DMS53 (cell line): ENCODE measurements around the gene P2RX2.

Experiments used
- DNase-seq: peaks from one replicate; lab custom pipeline; 2025; lab: John Stamatoyannopoulos, UW

The P2RX2 gene

DNA sequence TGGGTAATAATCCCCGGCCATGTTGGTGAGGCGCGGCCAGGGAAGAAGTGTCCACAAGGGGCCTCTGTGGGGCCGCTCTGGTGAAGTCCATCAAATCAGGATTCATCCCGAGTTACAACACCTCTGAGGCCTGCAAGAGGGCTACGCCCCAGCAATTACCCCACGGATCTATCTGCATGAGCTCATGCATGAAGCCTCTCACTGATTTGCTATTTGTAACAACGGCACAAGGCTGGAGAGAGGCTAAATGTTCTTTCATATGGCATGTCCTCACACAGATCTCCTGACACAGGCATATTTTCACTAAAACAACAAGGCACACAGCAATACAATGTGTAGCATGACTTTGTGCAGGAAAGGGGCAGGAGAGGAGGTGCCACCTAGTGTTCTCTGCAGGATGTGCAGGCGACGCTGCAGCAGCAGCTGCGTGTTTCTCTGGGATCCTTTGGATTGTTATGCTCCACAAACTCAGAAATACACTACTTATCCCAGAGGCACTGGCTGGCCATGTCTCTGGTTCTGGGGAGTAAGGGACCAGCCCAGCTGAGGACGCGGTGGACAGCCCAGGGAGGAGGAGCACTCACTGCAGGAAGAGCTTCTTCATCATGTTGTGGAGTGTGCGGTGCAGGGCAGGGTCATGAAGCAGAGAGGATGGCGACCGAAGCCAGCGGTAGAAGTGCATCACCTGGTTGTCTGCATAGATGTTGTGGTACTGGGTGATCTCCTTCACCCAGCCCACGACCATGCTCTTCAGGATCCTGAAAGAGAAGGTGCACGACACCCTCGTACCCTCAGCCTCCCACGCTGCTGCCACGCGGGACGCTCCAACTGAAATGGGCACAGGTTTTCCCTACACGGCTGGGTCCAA is 20.2 kb downstream of the P2RX2 start:
- peak; percentile 71 for DNase-seq

GRCh38 chr12:132639956-132640520 is 21.5 kb downstream of the P2RX2 start:
- no peak for DNase-seq

- no peak for DNase-seq
Measured at GRCh38 chr12:132640936-132641335, 22.4 kb downstream of the P2RX2 start.

DNA sequence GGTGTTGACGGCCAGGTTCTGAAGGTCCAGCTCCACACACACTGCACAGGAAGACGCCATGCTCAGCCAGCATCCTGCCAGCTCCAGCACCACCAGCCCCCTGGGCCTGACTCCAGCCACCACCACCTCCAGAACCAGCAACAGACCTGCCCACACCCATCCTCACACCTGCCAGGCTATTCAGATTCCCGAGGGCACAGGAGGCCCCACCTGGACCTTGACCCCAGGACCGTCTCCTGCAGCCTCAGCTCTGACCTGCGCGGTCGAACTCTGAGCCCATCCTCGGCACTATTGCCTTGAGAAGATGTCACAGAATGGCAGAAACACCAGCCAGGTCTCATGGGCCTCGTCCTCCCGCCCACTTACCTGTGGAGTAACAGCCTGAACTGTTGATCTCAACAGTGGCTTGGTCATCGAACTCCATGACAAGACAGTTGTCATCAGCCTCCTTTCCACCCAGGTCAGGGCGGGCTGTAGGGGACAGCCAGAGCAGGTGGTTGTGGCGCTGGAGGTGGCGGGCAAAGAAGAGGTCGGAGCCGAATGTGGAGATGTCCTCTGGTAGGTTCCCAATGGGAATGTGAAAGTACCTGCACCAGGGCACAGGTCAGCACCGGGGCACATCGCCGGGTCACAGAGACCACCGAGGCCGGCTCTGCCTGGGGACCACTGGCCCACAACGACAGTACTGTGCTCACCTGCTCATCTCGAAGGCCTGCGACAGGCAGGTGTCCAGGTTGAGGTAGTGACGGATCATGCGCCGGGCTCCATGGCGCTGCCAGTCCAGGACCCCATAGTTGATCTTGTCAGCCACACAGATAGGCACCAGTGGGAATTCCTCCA is 23.5 kb downstream of the P2RX2 start:
- DNase-seq, result no peak

DNA sequence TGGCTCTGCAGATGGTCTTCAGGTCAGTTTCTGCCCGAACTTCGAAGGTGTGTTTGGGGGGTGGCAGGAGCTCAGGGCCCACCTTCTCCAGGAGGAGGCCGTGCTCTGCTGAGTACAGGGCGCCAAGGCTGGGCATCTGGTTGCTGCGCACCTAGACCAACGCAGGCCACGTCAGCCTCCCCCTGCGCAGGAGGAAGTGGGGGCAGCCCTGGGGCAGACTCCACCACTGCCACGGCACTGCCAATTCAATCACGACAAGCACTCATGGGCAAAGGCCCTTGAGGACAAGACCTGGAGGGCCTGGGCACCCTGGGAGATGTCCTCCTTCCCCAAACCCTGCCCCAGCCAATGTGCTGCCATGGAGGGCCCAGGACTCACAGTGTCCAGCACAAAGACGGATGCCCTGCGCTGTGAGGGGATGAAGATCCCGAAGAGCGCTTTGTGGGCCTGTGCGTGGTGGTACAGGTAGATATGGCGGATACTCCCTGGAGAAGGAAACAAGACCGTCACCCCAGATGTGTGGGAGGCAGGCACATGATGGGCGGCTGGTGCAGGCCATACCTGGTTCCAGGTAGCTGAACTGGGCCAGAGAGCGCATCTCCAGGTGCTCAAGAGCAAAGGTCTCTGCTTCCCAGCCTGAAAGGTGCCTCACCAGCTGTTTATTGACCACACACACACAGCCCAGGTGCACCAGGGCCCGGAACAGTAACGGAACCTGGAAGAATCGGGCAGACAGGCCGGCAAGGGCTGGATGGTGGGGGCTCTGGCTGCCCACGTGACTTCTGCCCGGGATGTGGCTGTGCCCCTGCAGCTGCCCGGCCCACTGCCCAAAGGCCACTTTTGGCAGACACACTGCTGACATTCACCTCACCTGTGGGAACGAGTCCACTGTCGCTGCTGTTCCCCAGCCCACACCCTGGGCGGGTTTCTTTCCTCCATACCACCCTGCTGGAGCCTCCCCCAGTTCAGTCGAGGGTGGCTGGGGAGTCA is 24.6 kb downstream of the P2RX2 start:
- DNase-seq, result no peak

DNA sequence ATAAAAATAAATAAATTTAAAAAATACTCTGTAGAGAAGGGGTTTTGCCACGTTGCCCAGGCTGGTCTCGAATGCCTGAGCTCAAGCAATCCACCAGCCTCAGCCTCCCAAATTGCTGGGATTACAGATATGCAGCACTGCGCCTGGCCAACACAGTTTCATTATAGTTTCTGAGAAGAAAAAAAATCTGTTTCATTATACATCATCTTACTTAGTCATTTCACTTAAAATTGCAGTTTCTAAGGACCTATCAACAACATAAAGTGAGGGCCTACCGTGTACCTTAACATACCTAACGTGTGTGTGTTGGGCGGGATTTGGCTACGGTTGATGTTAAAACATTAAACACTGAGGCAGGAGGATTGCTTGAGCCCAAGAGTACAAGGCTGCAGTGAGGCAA is 28.3 kb downstream of the P2RX2 start:
- no peak for DNase-seq

GRCh38 chr12:132647858-132648257 is 29.3 kb downstream of the P2RX2 start:
- DNase-seq, result no peak

DNA sequence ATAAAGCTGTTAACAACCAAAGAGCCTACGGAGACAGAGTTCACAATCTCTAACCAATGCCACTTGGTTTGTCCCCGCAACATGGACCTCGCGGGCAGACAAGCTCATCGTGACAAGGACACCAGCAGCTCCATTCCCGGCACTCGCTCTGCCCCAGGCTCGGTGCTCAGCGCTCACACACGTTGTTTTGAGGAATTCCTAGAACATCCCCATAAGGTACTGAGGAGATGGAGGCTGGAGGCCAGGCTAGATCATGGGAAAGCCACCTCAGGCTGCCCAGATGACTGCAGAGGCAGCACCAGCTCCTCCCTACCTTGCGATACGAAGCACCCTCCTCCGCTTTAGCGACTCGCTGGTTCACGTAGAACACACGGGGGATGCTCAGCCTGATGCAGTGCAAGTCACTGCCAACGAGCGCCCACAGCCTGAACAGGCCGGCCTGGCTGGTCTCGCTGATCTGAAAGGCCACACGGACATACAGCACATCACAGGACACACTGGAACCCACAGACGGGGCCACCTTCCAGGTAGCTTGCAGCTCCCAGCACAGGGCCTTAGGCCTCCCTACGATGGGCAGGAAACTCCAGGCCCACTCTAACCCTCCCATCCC is 30.1 kb downstream of the P2RX2 start:
- DNase-seq, result no peak

- no peak for DNase-seq
Measured at GRCh38 chr12:132649226-132649945, 30.8 kb downstream of the P2RX2 start.

- DNase-seq, result no peak
Measured at GRCh38 chr12:132651444-132652100, 33.0 kb downstream of the P2RX2 start.

GRCh38 chr12:132653567-132654290 is 35.2 kb downstream of the P2RX2 start:
- no peak for DNase-seq

DNA sequence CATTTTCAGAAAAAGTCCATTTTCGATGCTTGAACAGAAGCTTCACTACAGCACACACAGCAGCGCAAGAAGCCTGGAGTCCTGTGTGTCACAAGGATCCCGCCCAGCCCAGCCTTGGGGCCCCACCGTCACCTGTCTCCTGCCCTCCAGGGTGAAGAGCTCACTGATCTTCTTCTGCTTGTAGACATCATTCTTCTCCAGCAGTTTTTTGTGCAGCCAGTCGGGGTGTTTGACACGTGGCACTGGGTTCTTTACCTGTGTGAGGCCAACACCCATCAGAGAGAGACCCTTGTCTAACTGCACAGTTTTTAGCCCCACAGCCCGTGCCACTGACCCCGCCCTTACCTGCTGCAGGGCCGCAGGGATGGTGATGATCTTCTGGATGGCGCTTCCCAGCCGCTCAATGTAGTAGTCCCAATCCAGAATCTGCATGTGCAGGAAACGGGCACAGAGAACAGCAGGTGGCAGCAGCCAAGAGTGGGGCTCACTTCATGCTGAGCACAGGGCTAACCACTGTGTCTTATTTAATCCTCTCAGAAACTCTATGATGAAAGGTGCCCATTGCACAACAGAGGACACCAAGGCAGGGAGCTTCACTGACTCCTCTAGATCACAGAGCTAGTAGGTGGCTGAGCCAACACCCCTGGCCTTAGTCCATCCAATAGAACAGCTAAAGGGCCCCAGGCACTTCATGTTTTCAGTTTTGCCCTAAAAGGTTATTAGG is 38.6 kb downstream of the P2RX2 start:
- no peak for DNase-seq

DNA sequence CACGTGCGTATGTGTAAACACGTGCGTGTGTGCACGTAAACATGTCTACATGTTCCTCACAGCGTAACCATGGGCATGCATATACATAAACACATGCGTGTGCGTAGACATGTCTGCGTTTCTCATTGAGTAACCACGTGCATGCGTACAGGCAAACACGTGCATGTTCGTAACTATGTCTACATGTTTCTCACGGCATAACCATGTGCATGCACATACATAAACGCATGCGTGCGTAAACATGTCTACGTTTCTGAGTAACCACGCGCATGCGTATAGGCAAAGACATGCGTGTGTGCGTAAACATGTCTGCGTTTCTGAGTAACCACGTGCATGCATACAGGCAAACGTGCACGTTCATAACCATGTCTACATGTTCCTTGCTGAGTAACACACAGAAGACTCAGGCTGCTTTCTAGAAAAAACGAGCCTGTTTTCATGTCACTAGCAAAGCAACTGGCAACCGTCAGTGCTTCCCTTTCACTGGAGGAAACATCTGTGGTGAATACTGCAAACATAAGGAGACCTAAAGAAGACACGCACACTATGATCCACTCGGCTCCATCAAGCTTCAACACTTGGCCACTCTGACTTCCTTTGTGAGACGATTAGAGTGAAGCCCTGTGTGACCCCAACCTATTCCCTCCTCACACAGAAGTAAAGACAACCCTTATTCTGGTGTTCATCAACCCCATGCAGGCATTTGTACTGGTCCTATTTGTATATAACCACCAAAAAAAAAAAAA is 39.7 kb downstream of the P2RX2 start:
- DNase-seq, result no peak

DNA sequence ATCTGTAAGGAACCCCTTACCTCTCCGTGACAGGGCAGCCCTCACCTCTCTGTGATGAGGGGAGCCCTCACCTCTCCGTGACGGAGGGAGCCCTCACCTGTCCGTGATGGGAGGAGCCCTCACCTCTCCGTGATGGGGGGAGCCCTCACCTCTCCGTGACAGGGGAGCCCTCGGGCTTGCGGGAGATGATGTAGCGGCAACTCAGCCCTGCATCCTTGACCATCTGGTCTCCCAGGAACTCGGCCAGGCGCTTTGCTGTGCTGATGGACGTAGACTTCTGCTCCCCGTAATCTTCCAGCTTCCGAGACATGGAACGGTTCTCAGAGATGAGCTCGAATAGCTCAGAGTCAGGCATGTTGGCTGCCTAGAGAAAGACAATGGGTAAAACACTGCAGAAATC is 40.6 kb downstream of the P2RX2 start:
- DNase-seq, result no peak

GRCh38 chr12:132660052-132660451 is 41.5 kb downstream of the P2RX2 start:
- no peak for DNase-seq

GRCh38 chr12:132660996-132661395 is 42.4 kb downstream of the P2RX2 start:
- DNase-seq, result no peak

DNA sequence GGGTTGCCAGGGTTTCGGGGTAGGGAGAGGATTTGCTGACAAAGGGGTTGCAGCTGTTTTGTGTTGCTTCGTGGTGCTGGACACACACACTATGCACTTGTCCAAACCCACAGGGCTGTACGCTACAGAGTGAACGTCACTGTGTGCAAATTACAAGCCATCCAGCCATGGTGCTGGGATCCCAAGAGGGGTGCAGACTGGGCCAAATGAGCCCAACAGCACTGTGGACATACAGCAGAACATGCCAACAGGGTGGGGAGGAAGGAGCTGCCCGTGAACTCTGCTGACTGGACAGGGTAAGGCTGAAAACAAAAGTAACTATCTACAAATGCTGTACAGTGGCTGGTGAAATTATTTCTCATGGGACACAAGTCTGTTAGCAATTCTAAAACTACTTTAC is 43.4 kb downstream of the P2RX2 start:
- no peak for DNase-seq
